MM.1S (cell line): Measurements from ENCODE around the gene EML6.

Experiments
- DNase-seq: peaks from one replicate; pipeline ENCODE4 v3.0.0-alpha.2; 2015
- H2AFZ ChIP-seq: fragments of 300-600 bp; sonication (generic); 2 replicates; pipeline ENCODE4 v1.6.0; 2016; ENCODE audit warnings: antibody characterized with exemption, low read length
- H3F3A ChIP-seq: fragments of 300-600 bp; sonication (generic); 2 replicates; pipeline ENCODE4 v1.6.1; 2016; ENCODE audit warnings: mild to moderate bottlenecking, antibody characterized with exemption, low read length, moderate library complexity, mixed read lengths; ENCODE audit not compliant: insufficient read depth
- H3K27ac ChIP-seq: fragments of 300-600 bp; sonication (generic); 2 replicates; pipeline ENCODE4 v1.5.1; 2016; ENCODE audit warnings: mild to moderate bottlenecking, low read length
- H3K27me3 ChIP-seq: fragments of 300-600 bp; sonication (generic); replicated peaks from 2 replicates; pipeline ENCODE4 v1.6.0; 2016; ENCODE audit warnings: low read length; ENCODE audit not compliant: insufficient read depth
- H3K36me3 ChIP-seq: fragments of 300-600 bp; sonication (generic); replicated peaks from 2 replicates; pipeline ENCODE4 v1.6.1; 2016; ENCODE audit warnings: mild to moderate bottlenecking, low read length, mixed read lengths; ENCODE audit not compliant: insufficient read depth
- H3K4me1 ChIP-seq: fragments of 300-600 bp; sonication (generic); 2 replicates; pipeline ENCODE4 v1.6.1; 2016; ENCODE audit warnings: low read length, mixed read lengths
- H3K4me2 ChIP-seq: fragments of 300-600 bp; sonication (generic); 2 replicates; pipeline ENCODE4 v1.6.0; 2016; ENCODE audit warnings: low read depth, low read length
- H3K4me3 ChIP-seq: fragments of 300-600 bp; sonication (generic); 2 replicates; pipeline ENCODE4 v1.5.1; 2016; ENCODE audit warnings: low read length, mixed read lengths
- H3K79me2 ChIP-seq: fragments of 300-600 bp; sonication (generic); 2 replicates; pipeline ENCODE4 v1.6.1; 2016; ENCODE audit warnings: mixed run types, low read length, mixed read lengths
- H3K9ac ChIP-seq: fragments of 300-600 bp; sonication (generic); 2 replicates; pipeline ENCODE4 v1.6.1; 2016; ENCODE audit warnings: low read length, mixed read lengths
- H3K9me2 ChIP-seq: fragments of 300-600 bp; sonication (generic); replicated peaks from 2 replicates; pipeline ENCODE4 v1.6.1; 2016; ENCODE audit warnings: mild to moderate bottlenecking, low read length, mixed read lengths; ENCODE audit not compliant: insufficient read depth
- H3K9me3 ChIP-seq: fragments of 300-600 bp; sonication (generic); replicated peaks from 2 replicates; pipeline ENCODE4 v1.6.1; 2016; ENCODE audit warnings: mild to moderate bottlenecking, low read length, mixed read lengths; ENCODE audit not compliant: insufficient read depth
- H4K20me1 ChIP-seq: fragments of 300-600 bp; sonication (generic); 2 replicates; pipeline ENCODE4 v1.6.1; 2016; ENCODE audit warnings: mild to moderate bottlenecking, low read length, moderate library complexity, mixed read lengths; ENCODE audit not compliant: insufficient read depth
- EZH2 ChIP-seq: fragments of 300-600 bp; sonication (generic); optimal IDR thresholded peaks from 2 replicates; pipeline ENCODE3; 2017; ENCODE audit warnings: low read depth, mild to moderate bottlenecking, antibody characterized with exemption, low read length, mixed read lengths
- EZH2phosphoT487 ChIP-seq: fragments of 300-600 bp; sonication (generic); IDR thresholded peaks from 2 replicates; pipeline ENCODE4 v1.6.1; 2018; ENCODE audit warnings: antibody characterized with exemption, low read length
- TF ChIP-seq, protein P1 (sequence below): fragments of 300-600 bp; sonication (generic); IDR thresholded peaks from 2 replicates; pipeline ENCODE4 v1.5.1; 2016; ENCODE audit warnings: antibody characterized with exemption, low read length, mixed read lengths

EML6 gene

DNA sequence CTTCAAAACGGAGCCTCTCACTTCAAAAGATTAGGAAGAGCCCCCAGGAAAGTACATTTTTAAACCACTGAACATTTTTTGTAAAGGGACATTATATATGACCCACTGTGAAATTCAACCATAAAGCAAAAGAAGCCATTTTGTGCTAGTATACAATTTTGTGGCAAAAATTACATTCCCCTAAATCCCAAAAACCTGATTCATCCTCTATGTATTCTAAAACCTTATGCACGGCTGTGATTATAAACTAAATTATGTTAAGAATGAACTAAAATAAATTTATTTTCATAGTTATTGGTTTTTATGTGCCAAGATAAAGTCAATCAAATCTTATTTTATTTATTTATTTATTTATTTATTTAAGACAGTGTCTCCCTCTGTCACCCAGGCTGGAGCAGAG lies 278.3 kb downstream of the EML6 start:
- no peak for DNase-seq
- Histone ChIP-seq H3K4me1 (peaks cover 27% of the 10 kb centered on the region), H3K9ac (no peak overlapping the region), H3K27ac (no peak overlapping the region), H4K20me1 (no peaks in the 10 kb centered on the region), H3K4me2 (no peak overlapping the region), H2AFZ (no peak overlapping the region), H3K27me3 (no peaks in the 10 kb centered on the region), H3F3A (peaks cover 9% of the 10 kb centered on the region; the same call in 1 of the 2 replicates), H3K4me3 (no peak overlapping the region), H3K36me3 (no peaks in the 10 kb centered on the region), H3K9me2 (no peaks in the 10 kb centered on the region), H3K79me2 (peaks cover 92% of the 10 kb centered on the region), H3K9me3 (no peaks in the 10 kb centered on the region)
- TF ChIP-seq, protein P1, sequence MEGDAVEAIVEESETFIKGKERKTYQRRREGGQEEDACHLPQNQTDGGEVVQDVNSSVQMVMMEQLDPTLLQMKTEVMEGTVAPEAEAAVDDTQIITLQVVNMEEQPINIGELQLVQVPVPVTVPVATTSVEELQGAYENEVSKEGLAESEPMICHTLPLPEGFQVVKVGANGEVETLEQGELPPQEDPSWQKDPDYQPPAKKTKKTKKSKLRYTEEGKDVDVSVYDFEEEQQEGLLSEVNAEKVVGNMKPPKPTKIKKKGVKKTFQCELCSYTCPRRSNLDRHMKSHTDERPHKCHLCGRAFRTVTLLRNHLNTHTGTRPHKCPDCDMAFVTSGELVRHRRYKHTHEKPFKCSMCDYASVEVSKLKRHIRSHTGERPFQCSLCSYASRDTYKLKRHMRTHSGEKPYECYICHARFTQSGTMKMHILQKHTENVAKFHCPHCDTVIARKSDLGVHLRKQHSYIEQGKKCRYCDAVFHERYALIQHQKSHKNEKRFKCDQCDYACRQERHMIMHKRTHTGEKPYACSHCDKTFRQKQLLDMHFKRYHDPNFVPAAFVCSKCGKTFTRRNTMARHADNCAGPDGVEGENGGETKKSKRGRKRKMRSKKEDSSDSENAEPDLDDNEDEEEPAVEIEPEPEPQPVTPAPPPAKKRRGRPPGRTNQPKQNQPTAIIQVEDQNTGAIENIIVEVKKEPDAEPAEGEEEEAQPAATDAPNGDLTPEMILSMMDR: no peak

DNA sequence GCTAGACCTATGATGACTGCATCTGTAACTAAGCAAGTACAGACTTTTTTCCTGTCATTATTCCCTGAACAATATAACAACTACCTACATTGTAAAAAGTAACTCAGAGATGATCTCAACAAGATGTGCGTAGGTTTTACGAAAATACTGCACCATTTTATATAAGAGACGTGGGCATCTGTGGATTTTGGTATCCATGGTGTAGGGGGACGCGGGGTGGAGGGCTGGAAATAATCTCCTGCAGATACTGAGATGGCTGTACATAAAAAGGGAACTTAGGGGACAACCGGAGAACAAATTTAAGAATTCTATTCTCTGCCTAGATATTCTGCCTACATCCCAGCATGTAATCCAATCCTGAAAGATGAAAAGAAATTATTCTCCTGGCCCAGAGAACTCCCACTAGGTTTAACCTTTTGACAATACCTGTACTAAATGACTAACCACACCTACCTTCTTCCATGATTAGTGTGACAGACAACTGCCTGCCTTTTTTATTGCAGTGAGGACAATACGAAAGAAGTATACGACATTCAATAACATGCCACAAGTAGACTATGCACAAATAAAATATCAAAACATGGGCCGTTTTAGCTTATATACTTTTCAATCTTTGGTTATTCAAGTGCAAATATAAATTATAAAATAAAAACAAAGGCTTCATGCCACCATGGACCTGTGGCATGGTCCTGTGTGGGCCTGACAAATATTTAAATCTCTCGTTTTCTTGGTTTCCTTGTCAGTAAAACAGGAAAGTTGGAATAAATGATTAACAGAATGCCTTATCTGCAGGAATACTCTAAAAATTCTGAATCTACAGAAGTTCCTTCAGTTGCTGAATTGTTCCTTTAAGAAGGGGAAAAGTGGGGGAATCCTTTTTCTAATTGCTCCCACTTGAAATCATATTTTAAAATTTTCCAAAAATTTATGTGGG lies 280.5 kb downstream of the EML6 start:
- peaks cover 92% of the 10 kb centered on the region for H3K79me2 ChIP-seq
- peaks cover 11% of the 10 kb centered on the region; the same call in 1 of the 2 replicates for H3F3A ChIP-seq
- no peaks in the 10 kb centered on the region for H3K36me3 ChIP-seq
- no peak overlapping the region for H3K4me2 ChIP-seq
- no peak overlapping the region for H2AFZ ChIP-seq
- no peak overlapping the region for H3K4me3 ChIP-seq
- H4K20me1 ChIP-seq: no peaks in the 10 kb centered on the region
- peaks cover 16% of the 10 kb centered on the region; the same call in 1 of the 2 replicates for H3K4me1 ChIP-seq
- H3K9ac ChIP-seq: no peak overlapping the region
- H3K9me2 ChIP-seq: no peaks in the 10 kb centered on the region
- no peak for DNase-seq
- no peak overlapping the region for H3K27ac ChIP-seq
- H3K27me3 ChIP-seq: no peaks in the 10 kb centered on the region
- no peaks in the 10 kb centered on the region for H3K9me3 ChIP-seq
- TF ChIP-seq, protein P1: no peak
- no peak for TF ChIP-seq EZH2phosphoT487
- TF ChIP-seq EZH2: no peak

DNA sequence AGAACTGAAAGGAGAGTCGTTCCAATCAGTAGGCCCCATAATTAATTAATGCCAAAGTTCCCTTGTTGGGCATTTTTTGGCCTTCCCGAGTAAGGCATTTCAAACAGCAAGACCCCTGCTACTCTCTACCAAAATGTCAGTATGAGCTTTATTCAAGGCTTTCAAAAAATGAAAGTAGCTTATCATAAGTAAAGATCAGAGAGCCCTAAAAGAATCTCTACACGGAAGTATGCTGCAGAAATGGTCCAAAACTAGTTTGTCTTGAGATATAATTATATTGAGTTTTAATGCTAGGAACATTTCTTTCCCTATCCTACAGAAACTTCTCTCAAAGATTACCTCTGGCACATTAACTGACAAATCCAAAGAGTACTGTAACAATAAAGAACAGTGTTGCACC lies 282.8 kb downstream of the EML6 start:
- Histone ChIP-seq H3K9ac (no peak overlapping the region), H3K4me1 (peaks cover 13% of the 10 kb centered on the region), H3K9me2 (no peaks in the 10 kb centered on the region), H4K20me1 (no peaks in the 10 kb centered on the region), H3K4me2 (no peak overlapping the region), H3K27ac (no peak overlapping the region), H2AFZ (no peak overlapping the region), H3F3A (peaks cover 25% of the 10 kb centered on the region), H3K27me3 (no peaks in the 10 kb centered on the region), H3K4me3 (no peak overlapping the region), H3K9me3 (no peaks in the 10 kb centered on the region), H3K36me3 (no peaks in the 10 kb centered on the region), H3K79me2 (peaks cover 94% of the 10 kb centered on the region)
- no peak for DNase-seq
- TF ChIP-seq, protein P1: no peak
- TF ChIP-seq EZH2phosphoT487 (no peak), EZH2 (no peak)
